Thyroid gland (tissue), 4 donors: ENCODE results near the gene BCL11B.

Experiments
- POLR2A ChIP-seq, 2 donors: fragments of 450-650 bp; IDR thresholded peaks; one replicate each; pipeline ENCODE4 v1.6.1; 2017; ENCODE audit warnings: antibody characterized with exemption in 2 of 2, mild to moderate bottlenecking in 2 of 2, moderate library complexity in 1 of 2
- TF ChIP-seq, protein P1 (sequence below), 6 experiments: fragments of 200-600 bp in 3 of 6; fragments of 450-650 bp in 3 of 6; sonication (generic) in 3 of 6; IDR thresholded peaks; one replicate each; pipeline ENCODE4 v1.5.1; 2016 to 2019; ENCODE audit warnings: antibody characterized with exemption in 6 of 6, mild to moderate bottlenecking in 2 of 6, inconsistent platforms in 1 of 6, moderate library complexity in 1 of 6

DNA sequence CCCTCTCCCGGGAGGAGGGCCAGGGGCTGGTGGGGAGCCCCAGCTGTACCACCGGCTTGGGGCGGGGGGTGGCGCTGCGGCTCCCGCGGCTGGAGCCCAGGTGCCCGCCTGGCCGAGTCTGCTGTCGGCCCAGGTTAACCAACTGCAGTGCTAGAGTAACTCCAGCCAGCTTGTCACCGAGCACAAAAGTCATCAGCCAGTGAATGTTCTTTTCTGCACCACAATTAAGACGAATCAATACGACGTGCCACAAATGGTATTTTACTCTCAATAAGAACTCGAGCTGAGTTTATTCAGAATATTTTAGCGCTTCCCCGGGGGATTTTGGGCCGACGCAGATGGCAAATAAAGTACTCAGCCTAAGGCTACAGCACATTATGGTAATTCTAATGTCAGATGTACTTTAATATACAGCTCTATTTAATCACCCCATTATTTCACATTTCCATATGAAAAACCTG lies 83.2 kb downstream of the BCL11B start:
- TF ChIP-seq, protein P1, sequence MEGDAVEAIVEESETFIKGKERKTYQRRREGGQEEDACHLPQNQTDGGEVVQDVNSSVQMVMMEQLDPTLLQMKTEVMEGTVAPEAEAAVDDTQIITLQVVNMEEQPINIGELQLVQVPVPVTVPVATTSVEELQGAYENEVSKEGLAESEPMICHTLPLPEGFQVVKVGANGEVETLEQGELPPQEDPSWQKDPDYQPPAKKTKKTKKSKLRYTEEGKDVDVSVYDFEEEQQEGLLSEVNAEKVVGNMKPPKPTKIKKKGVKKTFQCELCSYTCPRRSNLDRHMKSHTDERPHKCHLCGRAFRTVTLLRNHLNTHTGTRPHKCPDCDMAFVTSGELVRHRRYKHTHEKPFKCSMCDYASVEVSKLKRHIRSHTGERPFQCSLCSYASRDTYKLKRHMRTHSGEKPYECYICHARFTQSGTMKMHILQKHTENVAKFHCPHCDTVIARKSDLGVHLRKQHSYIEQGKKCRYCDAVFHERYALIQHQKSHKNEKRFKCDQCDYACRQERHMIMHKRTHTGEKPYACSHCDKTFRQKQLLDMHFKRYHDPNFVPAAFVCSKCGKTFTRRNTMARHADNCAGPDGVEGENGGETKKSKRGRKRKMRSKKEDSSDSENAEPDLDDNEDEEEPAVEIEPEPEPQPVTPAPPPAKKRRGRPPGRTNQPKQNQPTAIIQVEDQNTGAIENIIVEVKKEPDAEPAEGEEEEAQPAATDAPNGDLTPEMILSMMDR (IDR thresholded peaks at IDR 0.05) = no peak
- no peak for TF ChIP-seq POLR2A (IDR thresholded peaks at IDR 0.05)
